ENCODE results near the gene GAL. TPM values are rescaled to one million over a fixed set of nuclear protein-coding genes. Genes with fewer than 3 reads are reported as not detected.

Gene GAL
- total RNA-seq, 2 experiments from 2014 or later: 7.2 to 8.4 TPM

DNA sequence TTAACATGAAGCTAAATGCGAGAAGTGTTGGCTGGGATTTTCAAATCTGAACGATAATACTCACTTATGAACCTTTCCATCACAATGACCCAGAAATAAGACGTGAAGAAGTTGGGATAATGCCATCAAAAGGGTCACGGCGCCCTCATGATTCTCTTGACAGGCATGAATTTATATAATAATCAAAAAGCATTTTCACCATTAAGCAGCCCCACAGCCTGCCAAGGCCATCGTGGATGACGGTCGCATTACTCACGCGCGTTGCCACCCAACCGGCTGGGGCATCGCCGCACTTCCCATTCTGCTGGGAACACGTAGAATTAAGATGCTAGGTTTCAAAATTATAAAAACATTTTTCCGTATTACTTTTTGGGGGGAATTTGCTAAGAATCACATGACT lies 18.9 kb upstream of the GAL start:
- no peak overlapping the region for H3K4me3 Mint-ChIP-seq
- no peaks in the 10 kb centered on the region for H3K9me3 Mint-ChIP-seq
- no peak overlapping the region for H3K27ac Mint-ChIP-seq
- DNase-seq: no peak
- peaks cover 18% of the 10 kb centered on the region for H3K27me3 Mint-ChIP-seq
- H3K36me3 Mint-ChIP-seq: no peaks in the 10 kb centered on the region
- H3K4me1 Mint-ChIP-seq: no peaks in the 10 kb centered on the region

DNA sequence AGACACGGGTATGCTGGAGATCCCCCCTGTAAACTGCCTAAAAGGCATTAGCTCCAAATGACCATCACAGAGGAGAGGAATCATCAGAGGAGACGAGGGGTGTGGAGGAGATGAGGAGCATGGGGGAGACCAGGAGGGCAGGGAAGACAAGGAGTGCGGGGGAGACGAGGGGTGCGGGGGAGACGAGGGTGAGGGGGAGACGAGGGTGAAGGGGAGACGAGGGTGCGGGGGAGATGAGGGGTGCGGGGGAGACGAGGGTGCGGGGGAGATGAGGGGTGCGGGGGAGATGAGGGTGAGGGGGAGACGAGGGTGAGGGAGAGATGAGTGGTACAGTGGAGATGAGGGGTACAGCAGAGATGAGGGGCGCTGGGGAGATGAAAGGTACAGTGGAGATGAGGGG lies 17.5 kb upstream of the GAL start:
- H3K36me3 Mint-ChIP-seq: no peaks in the 10 kb centered on the region

GRCh38 chr11:68667511-68668500 lies 16.5 kb upstream of the GAL start:
- H3K36me3 Mint-ChIP-seq: no peaks in the 10 kb centered on the region
- H3K9me3 Mint-ChIP-seq: no peaks in the 10 kb centered on the region
- no peaks in the 10 kb centered on the region for H3K4me1 Mint-ChIP-seq
- H3K27me3 Mint-ChIP-seq: peaks cover 12% of the 10 kb centered on the region
- H3K4me3 Mint-ChIP-seq: no peak overlapping the region
- no peak overlapping the region for H3K27ac Mint-ChIP-seq
- DNase-seq: no peak

More for the DNA sequence above, 17.5 kb upstream of the GAL start:
- Mint-ChIP-seq H3K9me3 (no peaks in the 10 kb centered on the region), H3K27me3 (peaks cover 18% of the 10 kb centered on the region), H3K27ac (no peak overlapping the region), H3K4me1 (no peaks in the 10 kb centered on the region), H3K4me3 (no peak overlapping the region)
- no peak for DNase-seq

DNA sequence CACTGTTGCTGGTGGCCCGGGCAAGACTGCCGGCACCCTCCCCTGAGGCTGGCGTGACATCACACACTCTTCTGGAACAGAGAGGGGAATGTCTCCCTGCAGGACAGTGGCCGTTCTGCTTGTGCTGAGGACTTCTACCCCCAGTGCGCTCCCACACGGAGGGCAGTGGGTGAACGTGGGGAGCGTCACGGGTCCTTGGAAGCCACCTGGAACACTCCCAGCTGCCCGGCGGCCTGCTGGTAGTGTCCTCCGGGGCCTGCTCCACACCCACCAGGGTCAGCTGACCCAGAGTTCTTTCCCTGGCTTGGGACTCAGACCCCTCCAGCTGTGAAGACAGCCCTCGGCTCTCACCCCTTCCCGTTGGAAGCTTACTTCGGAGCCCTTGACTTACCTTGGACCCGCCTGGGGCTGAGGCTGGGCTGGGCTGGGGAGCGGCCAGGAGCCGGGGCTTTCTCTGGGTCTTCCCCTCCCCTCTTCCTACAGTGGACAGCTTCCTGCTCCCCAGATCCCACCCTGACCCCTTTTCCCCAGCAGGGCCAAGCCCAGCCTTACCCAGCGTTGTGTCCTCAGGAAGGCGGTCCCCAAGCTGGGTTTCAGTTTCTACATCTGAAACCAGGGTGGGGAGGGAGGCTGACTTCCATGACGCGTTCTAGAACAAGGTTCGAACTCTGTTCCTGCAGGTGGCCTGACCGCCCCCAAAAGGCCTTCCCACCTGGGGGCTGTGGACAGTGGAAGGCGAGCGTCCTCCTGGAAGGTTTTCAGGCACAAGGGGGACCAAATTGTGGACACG lies 14.8 kb upstream of the GAL start:
- Mint-ChIP-seq H3K36me3 (no peaks in the 10 kb centered on the region), H3K9me3 (no peaks in the 10 kb centered on the region), H3K4me1 (no peaks in the 10 kb centered on the region), H3K27ac (no peak overlapping the region), H3K27me3 (peaks cover 8% of the 10 kb centered on the region), H3K4me3 (no peak overlapping the region)
- no peak for DNase-seq

GRCh38 chr11:68670208-68670992 lies 13.9 kb upstream of the GAL start:
- H3K4me1 Mint-ChIP-seq: no peaks in the 10 kb centered on the region
- no peak overlapping the region for H3K27ac Mint-ChIP-seq
- H3K27me3 Mint-ChIP-seq: no peaks in the 10 kb centered on the region
- no peak for DNase-seq
- no peaks in the 10 kb centered on the region for H3K9me3 Mint-ChIP-seq
- H3K36me3 Mint-ChIP-seq: no peaks in the 10 kb centered on the region
- H3K4me3 Mint-ChIP-seq: no peak overlapping the region

DNA sequence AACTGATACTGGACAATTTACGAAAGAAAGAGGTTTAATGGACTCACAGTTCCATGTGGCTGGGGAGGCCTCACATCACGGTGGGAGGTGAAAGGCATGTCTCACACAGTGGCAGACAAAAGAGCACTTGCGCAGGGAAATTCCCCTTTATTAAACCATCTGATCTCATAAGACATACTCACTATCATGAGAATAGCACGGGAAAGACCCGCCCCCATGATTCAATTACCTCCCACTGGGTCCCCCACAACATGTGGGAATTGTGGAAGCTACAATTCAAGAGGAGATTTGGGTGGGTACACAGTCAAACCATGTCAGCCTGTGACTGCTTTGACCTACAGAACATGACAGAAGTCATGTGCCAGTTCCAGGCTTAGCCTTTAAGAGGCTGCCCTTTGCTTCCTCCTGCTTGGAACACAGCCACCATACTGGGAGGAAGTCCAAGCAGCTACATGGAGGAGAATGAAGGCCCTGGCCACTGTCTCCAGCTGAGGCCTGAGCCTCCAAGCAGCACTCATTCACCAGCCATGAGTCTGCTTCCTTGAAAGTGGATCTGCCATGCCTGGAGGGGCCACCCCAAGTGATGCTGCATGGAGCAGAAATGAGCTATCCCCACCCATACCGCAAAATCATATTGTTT lies 10.9 kb upstream of the GAL start:
- no peak overlapping the region for H3K27ac Mint-ChIP-seq
- no peak for DNase-seq
- H3K9me3 Mint-ChIP-seq: no peaks in the 10 kb centered on the region
- no peaks in the 10 kb centered on the region for H3K36me3 Mint-ChIP-seq
- no peaks in the 10 kb centered on the region for H3K27me3 Mint-ChIP-seq
- no peak overlapping the region for H3K4me3 Mint-ChIP-seq
- no peaks in the 10 kb centered on the region for H3K4me1 Mint-ChIP-seq

DNA sequence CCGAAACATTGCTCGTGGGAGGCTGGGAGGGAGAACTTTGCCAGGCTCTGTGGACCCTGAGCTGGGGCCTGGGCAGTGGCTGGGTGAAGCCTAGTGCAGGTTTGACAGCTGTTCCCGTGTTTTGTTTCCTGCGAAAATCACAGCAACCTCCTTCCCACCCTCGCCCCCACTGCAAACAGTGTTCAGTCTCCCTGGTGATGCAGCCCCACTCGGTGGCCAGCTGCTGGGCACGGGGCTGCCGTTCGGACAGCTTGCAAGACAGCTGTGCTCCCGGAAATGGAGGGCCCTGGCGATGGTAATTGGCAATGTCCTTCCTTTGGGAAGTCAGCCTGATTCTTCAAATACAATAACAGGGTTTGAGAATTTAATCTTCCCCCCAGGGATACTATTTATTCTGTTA lies 10.4 kb upstream of the GAL start:
- Mint-ChIP-seq H3K36me3 (no peaks in the 10 kb centered on the region), H3K27me3 (no peaks in the 10 kb centered on the region), H3K9me3 (no peaks in the 10 kb centered on the region), H3K4me3 (no peak overlapping the region), H3K27ac (no peak overlapping the region), H3K4me1 (no peaks in the 10 kb centered on the region)
- DNase-seq: no peak

GRCh38 chr11:68674461-68674860 lies 9.9 kb upstream of the GAL start:
- H3K9me3 Mint-ChIP-seq: no peaks in the 10 kb centered on the region

DNA sequence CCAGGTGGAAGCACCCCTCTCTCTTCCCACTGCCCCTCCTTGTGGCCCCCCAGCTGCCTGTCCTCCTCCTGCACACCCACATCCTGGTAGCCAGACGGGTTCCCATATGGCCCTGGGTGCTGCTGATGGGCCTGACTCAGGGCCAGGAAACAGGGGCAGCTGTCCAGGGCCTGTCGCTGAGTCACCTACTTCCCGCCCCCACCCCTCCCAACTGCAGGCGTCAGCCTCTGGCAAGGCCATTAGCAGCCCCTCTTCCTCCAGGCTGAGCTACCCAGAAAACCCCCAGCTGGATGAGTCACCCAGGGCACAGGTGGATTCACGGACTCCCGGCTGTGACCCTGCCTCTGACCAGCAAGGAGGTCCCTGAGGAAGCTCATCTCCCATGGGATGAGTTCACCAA lies 6.9 kb upstream of the GAL start:
- DNase-seq: no peak
- no peaks in the 10 kb centered on the region for H3K9me3 Mint-ChIP-seq
- no peaks in the 10 kb centered on the region for H3K4me1 Mint-ChIP-seq
- H3K4me3 Mint-ChIP-seq: no peak overlapping the region
- H3K27me3 Mint-ChIP-seq: peaks cover 4% of the 10 kb centered on the region
- no peaks in the 10 kb centered on the region for H3K36me3 Mint-ChIP-seq
- no peak overlapping the region for H3K27ac Mint-ChIP-seq

More at GRCh38 chr11:68674461-68674860, 9.9 kb upstream of the GAL start:
- DNase-seq: no peak
- H3K27me3 Mint-ChIP-seq: no peaks in the 10 kb centered on the region
- H3K4me3 Mint-ChIP-seq: no peak overlapping the region
- no peak overlapping the region for H3K27ac Mint-ChIP-seq
- no peaks in the 10 kb centered on the region for H3K4me1 Mint-ChIP-seq
- no peaks in the 10 kb centered on the region for H3K36me3 Mint-ChIP-seq

DNA sequence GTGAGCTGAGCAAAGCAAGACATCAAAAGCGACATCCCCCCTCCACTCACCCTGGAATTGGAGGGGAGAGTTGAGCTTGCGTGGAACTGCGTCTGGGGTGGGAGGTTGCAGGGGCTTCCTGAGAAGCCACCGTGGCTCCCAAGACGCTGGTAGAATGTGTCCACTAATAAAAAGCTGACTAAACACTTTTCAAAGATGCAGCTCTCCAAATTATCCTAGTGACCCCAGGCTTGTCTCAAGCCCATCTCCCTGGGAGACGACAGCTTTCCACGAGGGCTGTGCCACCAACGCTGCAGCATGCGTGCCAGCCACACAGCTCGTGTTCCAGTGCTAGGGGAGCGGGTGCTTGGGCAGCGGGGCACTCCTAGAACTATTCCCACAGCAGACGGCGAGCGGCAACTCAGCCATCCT lies 6.3 kb upstream of the GAL start:
- peaks cover 3% of the 10 kb centered on the region for H3K4me1 Mint-ChIP-seq
- H3K27ac Mint-ChIP-seq: no peak overlapping the region
- no peak overlapping the region for H3K4me3 Mint-ChIP-seq
- no peak for DNase-seq
- no peaks in the 10 kb centered on the region for H3K9me3 Mint-ChIP-seq
- peaks cover 8% of the 10 kb centered on the region for H3K27me3 Mint-ChIP-seq
- no peaks in the 10 kb centered on the region for H3K36me3 Mint-ChIP-seq

GRCh38 chr11:68680541-68681231 lies 3.7 kb upstream of the GAL start:
- no peaks in the 10 kb centered on the region for H3K36me3 Mint-ChIP-seq
- H3K27ac Mint-ChIP-seq: no peak overlapping the region
- H3K4me3 Mint-ChIP-seq: no peak overlapping the region
- H3K27me3 Mint-ChIP-seq: peaks cover 31% of the 10 kb centered on the region
- no peaks in the 10 kb centered on the region for H3K9me3 Mint-ChIP-seq
- peaks cover 4% of the 10 kb centered on the region for H3K4me1 Mint-ChIP-seq
- no peak for DNase-seq

- peaks cover 46% of the 10 kb centered on the region for H3K27me3 Mint-ChIP-seq
- no peaks in the 10 kb centered on the region for H3K36me3 Mint-ChIP-seq
- no peak overlapping the region for H3K4me3 Mint-ChIP-seq
- no peak for DNase-seq
- H3K9me3 Mint-ChIP-seq: no peaks in the 10 kb centered on the region
- H3K27ac Mint-ChIP-seq: no peak overlapping the region
- peaks cover 4% of the 10 kb centered on the region for H3K4me1 Mint-ChIP-seq
Observed at GRCh38 chr11:68682531-68682961, 1.8 kb upstream of the GAL start.

DNA sequence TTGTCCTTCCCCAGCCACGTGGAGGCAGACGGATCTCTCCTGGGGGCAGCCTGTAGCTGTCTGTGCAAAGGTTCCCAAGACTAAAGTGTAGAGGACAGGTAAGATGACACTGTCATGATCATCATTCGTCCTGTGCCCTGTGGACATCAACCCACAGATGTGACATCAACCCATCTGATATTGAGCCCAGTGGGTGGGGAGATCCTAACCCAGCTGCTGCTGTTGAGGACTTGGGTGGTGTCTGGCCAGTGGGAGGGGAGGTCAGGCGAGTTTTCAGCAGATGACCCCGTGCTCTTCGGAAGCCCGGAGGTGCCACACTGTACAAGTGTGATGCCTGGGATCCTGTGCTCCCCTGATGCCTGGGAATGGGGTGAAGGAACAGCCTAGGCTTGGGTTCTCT lies 1.2 kb upstream of the GAL start:
- H3K36me3 Mint-ChIP-seq: no peaks in the 10 kb centered on the region
- H3K27ac Mint-ChIP-seq: no peak overlapping the region

More for the DNA sequence above, 1.2 kb upstream of the GAL start:
- H3K4me1 Mint-ChIP-seq: peaks cover 4% of the 10 kb centered on the region
- DNase-seq: no peak
- H3K4me3 Mint-ChIP-seq: no peak overlapping the region
- no peaks in the 10 kb centered on the region for H3K9me3 Mint-ChIP-seq
- H3K27me3 Mint-ChIP-seq: peaks cover 46% of the 10 kb centered on the region
